ENCODE measurements around the gene SLC16A10. TPM values are rescaled to one million over a fixed set of nuclear protein-coding genes. Genes with fewer than 3 reads are reported as not detected.

Gene SLC16A10
- 10 to 100 TPM; 35.6 to 50.9 (median 43.9) TPM for total RNA-seq

GRCh38 chr6:111087106-111087835, at the start of gene SLC16A10:
TSS of gene SLC16A10 (plus strand) at chr6:111087503. CDS start at chr6:111087753, 250 bp downstream.
- WGBS, 2 donors: 1 to 2% methylated on average over 14 to 17 of the region's 86 CpGs
- peak within 1 kb of the TSS; percentile 46 for H3K4me3 ChIP-seq (ENCODE audit: low read depth, poor library complexity, severe bottlenecking)
- TF ChIP-seq CTCF (IDR thresholded peaks at IDR 0.05): no peak
- TF ChIP-seq POLR2A (IDR thresholded peaks at IDR 0.05): no peak
- intact Hi-C loops (cut with DNase I; ENCODE audit: low total_unique reads): no loop called here
- DNase-seq (ENCODE audit: low spot score in 2 of 2): peak; percentile 33 to 91

DNA sequence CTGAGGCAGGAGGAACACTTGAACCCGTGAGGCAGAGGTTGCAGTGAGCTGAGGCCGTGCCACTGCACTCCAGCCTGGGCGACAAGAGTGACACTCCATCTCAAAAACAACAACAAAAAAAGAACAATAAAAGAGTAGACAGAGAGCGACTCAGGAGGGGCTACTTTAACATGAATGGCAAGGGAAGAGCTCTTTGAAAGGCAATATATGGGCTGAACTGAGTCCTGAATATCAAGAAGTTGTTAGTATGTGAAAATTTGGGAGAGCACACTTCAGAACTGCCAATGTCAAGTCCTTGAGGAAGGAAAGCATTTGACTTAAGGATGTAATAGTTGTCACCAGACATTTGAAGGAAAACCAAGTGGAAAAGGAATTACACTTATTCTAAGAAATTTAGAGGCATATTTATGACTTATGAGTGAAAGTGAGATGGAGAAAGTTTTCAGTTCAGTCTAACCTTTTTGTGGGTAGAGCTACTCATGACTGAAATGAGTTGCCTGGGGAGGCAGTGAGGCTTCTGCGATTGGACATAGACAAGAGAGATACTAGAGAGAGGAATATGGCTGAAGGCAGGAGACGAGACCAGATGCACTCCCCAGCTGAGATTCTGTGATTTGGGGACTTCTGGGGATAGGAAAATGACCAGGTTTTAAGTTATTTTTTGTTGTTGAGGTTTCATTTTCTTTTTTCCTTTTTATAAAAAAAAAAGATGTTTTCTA, 48.6 kb upstream of the SLC16A10 start:
- 93 to 94% methylated on average over 6 of the region's 6 CpGs for WGBS, 2 donors
- TF ChIP-seq POLR2A (IDR thresholded peaks at IDR 0.05): no peak
- no peak for TF ChIP-seq CTCF (IDR thresholded peaks at IDR 0.05)
- H3K4me3 ChIP-seq (ENCODE audit: low read depth, poor library complexity, severe bottlenecking): no peak overlapping the region
- intact Hi-C loops (cut with DNase I; ENCODE audit: low total_unique reads): no loop called here
- DNase-seq (ENCODE audit: low spot score in 2 of 2): no peak

DNA sequence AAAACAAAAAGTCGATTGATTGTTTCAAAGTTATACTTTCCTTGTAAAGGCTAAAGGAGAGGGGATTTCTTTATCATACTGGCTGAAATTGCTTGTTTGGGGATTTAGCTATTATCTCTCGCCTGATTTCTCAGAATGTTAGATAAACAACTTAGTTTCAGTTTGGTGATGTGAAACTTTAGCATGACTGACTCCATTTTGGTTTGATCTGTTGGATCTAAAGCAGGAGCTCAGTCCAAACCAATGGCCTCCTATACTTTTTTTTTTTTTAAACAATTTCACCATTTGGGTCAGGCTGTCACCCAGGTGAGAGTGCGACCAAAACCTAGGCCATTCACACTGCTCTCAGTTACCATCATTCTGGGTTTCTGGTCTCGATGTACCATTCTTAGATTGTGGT, 45.4 kb upstream of the SLC16A10 start:
- TF ChIP-seq POLR2A (IDR thresholded peaks at IDR 0.05): no peak
- no peak for TF ChIP-seq CTCF (IDR thresholded peaks at IDR 0.05)
- WGBS, 2 donors: 91 to 92% methylated on average over 4 of the region's 4 CpGs
- no peak for DNase-seq (ENCODE audit: low spot score in 2 of 2)
- intact Hi-C loops (cut with DNase I; ENCODE audit: low total_unique reads): no loop called here
- H3K4me3 ChIP-seq (ENCODE audit: low read depth, poor library complexity, severe bottlenecking): no peak overlapping the region

DNA sequence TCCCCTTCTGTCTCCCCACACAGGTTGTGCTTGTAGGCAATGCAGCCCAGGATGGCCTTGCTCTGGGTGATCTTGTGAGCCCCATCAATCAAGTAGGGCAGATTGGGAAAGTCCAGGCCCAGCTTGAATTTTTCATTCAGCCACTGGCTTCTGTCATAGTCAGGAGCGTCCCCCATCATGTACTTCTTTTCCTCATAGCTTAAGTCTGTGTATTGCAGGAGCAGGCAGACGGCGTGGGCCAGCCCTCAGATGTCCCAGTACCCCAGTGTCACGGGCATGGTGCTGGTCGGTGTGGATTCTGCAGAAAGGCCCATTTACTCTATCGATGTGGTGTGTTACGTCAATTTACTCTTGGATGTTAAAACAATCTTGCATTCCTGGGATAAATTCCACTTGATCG, 40.1 kb upstream of the SLC16A10 start:
- no peak overlapping the region for H3K4me3 ChIP-seq (ENCODE audit: low read depth, poor library complexity, severe bottlenecking)
- intact Hi-C loops (cut with DNase I; ENCODE audit: low total_unique reads): no loop called here
- DNase-seq (ENCODE audit: low spot score in 2 of 2): no peak
- WGBS, 2 donors: 93 to 97% methylated on average over 8 of the region's 8 CpGs
- TF ChIP-seq POLR2A (IDR thresholded peaks at IDR 0.05) (no peak), CTCF (IDR thresholded peaks at IDR 0.05) (no peak)

DNA sequence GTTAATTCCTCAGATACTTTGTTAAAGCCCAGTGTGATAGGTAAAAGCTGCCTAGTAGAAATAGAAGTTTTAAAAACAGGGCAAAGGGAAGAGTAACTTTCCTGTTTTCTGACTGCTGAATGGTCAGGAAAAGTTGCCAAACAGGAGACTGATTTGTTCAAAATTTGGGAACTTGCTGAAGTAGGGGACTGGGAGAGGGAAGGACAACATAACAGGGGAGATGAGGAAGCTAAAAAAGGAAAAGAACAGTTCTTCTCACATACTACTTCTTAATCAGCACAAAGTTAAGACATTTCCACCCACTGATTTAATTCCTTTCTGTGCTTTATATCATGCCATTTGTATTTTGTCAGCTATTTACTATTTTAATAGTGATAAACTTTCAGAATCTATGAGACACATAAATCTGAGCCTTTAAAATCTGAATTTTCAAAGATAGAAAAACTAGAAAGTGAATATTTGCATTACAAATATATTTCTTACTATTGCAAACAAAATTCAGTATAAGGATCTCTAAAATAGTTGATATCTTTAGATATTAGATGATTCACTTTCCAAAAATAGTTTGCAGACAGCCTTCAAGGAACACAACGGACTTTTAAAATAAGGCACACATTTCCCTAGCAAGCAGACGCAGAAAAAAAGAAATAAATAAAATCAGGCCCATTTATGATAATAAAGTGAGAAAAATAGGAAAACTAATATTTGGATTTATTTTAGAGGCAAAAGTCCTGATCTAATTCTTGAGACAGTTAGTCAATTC, 36.9 kb upstream of the SLC16A10 start:
- no peak for DNase-seq (ENCODE audit: low spot score in 2 of 2)
- H3K4me3 ChIP-seq (ENCODE audit: low read depth, poor library complexity, severe bottlenecking): no peak overlapping the region
- TF ChIP-seq POLR2A (IDR thresholded peaks at IDR 0.05): no peak
- intact Hi-C loops (cut with DNase I; ENCODE audit: low total_unique reads): no loop called here
- WGBS, 2 donors: 58 to 67% methylated on average over 2 of the region's 2 CpGs

GRCh38 chr6:111052171-111052570, 35.1 kb upstream of the SLC16A10 start:
- H3K4me3 ChIP-seq (ENCODE audit: low read depth, poor library complexity, severe bottlenecking): no peak overlapping the region
- no peak for TF ChIP-seq CTCF (IDR thresholded peaks at IDR 0.05)
- TF ChIP-seq POLR2A (IDR thresholded peaks at IDR 0.05): no peak
- intact Hi-C loops (cut with DNase I; ENCODE audit: low total_unique reads): no loop called here
- WGBS, 2 donors: 92 to 95% methylated on average over 3 of the region's 3 CpGs
- DNase-seq (ENCODE audit: low spot score in 2 of 2): no peak

All from lower leg skin (tissue), 4 donors.